Mononuclear cell (primary cell): ENCODE data around the gene LDLRAD1. TPM values are rescaled to one million over a fixed set of nuclear protein-coding genes. Genes with fewer than 3 reads are reported as not detected.

Experiments
- H3K27me3 ChIP-seq: 2 replicates; pipeline ENCODE4 v1.6.0; 2011; ENCODE audit warnings: low read length, control low read depth; ENCODE audit not compliant: insufficient read depth
- H3K4me1 ChIP-seq: 2 replicates; pipeline ENCODE4 v1.5.1; 2011; ENCODE audit warnings: mild to moderate bottlenecking, low read length, control low read depth; ENCODE audit not compliant: insufficient read depth
- H3K4me3 ChIP-seq: 2 replicates; pipeline ENCODE4 v1.5.1; 2011; ENCODE audit warnings: mild to moderate bottlenecking, low read length, moderate library complexity
- H3K9me3 ChIP-seq: 2 replicates; pipeline ENCODE4 v1.5.1; 2011; ENCODE audit warnings: low read depth, mild to moderate bottlenecking, control low read depth, low read length
- total RNA-seq: library from RNA; depleted of rRNA; stranded (reverse); fragments of >200 nt; gene quantifications from one replicate; pipeline ENCODE4 v1.2.3, GENCODE V29; 2012

Gene LDLRAD1
- total RNA-seq, 1 donor: not detected

DNA sequence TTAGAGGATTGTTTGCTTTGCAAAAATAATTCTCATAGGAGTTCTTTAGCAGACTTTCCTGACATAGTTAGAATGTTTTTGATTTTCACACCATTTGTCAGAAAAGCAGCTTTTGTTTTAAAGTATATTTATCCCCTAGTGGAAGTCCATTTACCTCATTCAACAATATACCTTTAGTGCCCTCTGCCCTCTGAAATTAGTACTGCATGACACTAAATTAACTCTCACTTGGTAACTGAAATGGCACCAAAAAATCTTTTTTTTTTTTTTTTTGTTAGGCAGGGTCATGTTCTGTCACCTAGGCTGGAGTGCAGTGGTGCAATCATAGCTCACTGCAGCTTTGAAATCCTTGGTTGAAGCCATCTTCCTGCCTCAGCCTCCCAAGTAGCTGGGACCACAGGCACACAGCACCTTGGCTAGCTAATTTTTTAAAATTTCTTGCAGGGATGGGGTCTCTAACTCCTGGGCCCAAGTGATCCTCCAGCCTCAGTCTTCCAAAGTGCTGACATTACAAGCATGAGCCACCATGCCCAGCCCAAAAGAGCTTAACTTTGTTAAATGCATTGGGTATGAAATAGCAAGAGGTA is 58.2 kb downstream of the LDLRAD1 start:
- Histone ChIP-seq H3K4me1 (peaks cover 14% of the 10 kb centered on the region), H3K9me3 (no peaks in the 10 kb centered on the region), H3K27me3 (no peaks in the 10 kb centered on the region), H3K4me3 (no peak overlapping the region)

Other genes with a start within 250 kb of the LDLRAD1 start
- gene NDC1, start 179.9 kb downstream of the LDLRAD1 start, total RNA-seq: 6.6 TPM
- gene YIPF1, start 128.4 kb downstream of the LDLRAD1 start, total RNA-seq: 11.4 TPM
- gene DIO1, start 124.0 kb downstream of the LDLRAD1 start, total RNA-seq: 0.21 TPM
- 16.3 TPM for gene IFT25, start 72.5 kb downstream of the LDLRAD1 start, total RNA-seq
- gene LRRC42, start 71.8 kb downstream of the LDLRAD1 start, total RNA-seq: 7.1 TPM
- 186 TPM for gene TMEM59, start 35.0 kb upstream of the LDLRAD1 start, total RNA-seq
- 1.0 TPM for gene TCEANC2, start 35.4 kb upstream of the LDLRAD1 start, total RNA-seq
- gene CDCP2, start 134.8 kb upstream of the LDLRAD1 start, total RNA-seq: 0.10 TPM
- gene CYB5RL, start 181.8 kb upstream of the LDLRAD1 start, total RNA-seq: 1.0 TPM
- gene MRPL37, start 182.0 kb upstream of the LDLRAD1 start, total RNA-seq: 28.5 TPM